GM21423 (cell line): ENCODE measurements around the gene NAV3.
A peak's percentile ranks its signal among the peaks of the same experiment; 100 is the strongest.
"Not testable (repeated sequence)": the region's sequence is repeated elsewhere in the genome, so short reads cannot be mapped to it uniquely, and the experiment has no call there.

ENCODE experiments used
- ATAC-seq: cut with Tn5 transposase; IDR thresholded peaks from one replicate; pipeline ENCODE4 v1.9.1; 2021; ENCODE audit warnings: mild to moderate bottlenecking, moderate library complexity; ENCODE audit not compliant: unreplicated experiment

NAV3 gene

DNA sequence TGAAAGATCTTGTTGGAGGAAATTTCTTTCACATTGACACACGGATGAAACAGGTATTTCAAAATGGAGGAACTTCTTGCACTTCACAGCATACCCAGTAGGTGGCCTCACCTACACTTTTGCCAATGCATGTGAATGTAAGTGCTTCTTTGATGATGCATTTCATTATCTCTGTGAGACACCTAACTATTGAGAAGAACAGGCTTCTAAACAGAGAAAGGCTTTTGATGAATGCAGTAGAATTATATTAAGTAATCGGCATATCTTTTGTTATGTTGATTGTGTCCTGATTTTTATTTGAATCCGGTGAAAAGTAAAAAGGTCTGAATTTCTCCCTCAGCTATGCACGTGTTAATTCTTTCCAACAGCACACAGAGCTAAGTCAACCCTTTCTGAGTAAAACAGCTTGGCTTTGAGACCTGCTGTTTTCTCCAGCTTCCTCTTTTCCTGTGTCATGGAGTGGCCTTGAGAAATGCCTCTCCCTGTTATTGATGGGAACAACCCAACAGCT lies 399.0 kb downstream of the NAV3 start:
- ATAC-seq = peak; percentile 94

DNA sequence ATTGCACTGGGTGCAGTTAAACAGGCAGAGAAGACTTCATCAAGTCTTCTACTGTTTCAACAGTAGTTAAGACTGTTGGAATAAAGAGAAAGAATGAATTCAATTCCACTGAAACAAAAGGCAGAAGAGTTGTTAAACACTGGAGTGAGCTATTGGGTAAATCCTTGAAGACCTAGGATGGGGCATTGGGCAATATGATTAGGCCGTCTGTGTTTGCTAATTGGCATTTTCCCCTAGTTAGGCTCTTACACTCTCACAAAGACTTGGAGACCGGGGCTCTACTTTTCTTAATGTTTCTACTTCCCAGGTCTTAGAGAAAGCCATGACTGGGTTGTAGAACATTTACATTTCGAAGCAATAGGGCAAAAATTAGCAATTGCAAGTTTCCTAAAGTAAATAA lies 402.1 kb downstream of the NAV3 start:
- no peak for ATAC-seq

DNA sequence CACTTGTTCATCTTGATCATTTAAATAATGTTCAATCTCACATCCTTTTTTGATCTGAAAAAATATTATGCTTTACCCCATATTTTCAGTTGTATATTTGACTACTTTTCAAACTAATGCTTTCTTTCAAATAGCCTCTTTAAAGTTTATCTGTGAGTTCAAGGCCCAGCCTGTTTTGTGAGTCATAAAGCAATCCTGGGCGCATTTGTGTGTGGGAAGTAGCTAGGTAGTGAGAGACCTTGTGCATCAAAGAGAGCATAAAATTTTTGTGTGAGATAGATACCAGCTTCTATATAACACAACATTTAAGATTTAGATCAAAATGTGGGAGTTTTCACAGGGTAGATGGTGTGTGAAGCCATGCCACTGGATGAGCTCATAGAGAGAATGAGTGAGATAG lies 405.6 kb downstream of the NAV3 start:
- no peak for ATAC-seq

DNA sequence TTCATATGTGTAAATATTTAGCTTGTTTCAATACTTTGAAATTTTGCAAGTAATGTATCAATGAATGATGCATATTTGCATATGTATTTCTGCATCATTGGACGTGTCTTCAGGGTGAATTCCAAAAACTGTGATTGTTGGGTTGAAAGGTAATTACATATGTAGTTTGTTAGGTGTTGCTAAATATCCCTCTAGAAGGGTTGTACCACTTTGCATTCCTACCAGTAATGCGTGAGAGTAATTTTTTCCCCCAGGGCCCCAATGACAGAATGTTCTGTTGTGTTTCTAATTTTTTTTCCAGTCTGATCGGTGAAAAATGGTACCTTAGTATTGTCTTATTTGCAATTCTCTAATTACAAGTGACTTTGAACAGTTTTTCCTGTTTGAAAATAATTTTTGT lies 408.9 kb downstream of the NAV3 start:
- no peak for ATAC-seq

DNA sequence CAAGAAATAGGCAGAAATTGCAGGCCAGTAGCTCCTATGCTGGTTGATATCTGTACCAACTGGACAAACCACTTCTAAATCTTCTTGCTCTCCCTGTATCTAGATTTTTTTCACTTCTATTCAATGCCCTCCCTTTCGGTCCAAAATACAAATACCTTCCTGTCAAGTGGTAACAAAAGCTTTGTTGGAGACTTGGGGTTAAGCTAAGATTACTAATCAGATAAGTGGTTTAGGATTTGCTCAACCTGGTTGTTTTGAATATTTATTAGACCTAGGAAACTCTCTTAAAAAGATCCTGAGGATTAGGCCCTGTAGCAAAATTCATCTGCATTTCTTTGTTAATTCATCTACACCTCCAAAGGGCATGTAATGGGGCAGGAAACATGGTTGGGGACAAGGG lies 410.1 kb downstream of the NAV3 start:
- no peak for ATAC-seq

DNA sequence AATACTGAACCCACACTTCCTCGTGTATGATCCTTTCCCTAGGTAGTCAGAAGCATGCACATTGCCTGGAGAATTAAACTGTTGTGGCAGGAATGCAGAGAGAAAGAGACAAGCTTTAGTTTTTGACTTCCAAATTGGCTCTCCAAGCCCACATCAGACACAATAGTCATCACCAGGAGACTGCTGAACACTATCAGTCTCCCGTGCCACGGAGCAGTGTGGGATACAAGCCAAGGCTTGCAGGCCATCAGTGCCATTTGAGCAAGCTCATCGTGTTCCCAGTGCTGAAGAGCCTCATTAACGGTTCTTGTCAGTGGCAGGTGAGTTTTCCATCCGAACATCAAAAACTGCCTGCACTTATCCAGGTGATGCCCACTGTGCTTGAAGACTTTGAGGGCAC lies 410.8 kb downstream of the NAV3 start:
- ATAC-seq = no peak

DNA sequence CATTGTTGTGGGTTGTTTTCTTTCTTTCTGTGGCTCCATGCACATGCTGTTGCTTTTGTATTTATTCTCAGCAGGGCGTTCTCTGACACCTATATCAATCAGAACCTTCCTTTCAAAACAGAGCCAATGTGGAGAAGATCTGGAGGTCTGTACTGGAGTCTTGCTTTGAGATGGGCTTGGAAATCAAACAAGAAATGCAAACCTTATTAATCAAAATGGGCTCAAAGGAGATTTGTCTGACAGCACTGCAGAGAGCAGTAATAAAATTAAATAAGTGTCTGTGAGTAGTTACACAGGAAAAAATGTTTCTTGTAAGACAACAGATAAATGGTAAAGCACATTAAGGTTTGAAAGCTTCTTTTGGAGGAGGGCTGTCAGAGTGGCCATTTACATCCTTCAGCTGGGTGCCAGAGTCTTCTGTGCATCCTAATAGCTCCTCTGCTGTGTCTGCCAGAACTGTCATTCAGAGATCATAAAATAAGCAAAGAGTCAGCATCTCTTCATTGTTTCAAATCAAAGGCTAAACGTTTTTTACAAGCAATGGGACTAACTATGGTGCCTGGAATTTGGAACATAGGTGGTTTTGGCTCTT lies 414.3 kb downstream of the NAV3 start:
- ATAC-seq = no peak

DNA sequence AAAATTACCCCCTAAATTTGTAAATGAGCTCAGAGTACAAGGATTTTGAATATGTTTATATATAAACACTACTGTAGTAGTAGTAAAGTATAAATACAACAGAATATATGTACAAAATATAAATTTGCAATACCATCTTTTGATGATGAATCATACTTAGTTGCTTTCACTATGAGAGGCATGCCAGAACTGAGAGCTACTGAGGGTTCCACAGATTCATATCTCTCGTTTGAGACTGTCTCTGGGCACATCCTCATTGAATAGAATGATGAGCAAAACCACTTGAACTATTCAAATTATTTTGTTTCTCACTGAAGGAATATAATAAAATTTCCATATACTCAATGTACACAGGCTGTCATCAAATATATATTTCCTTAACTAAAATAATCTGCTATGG lies 417.6 kb downstream of the NAV3 start:
- no peak for ATAC-seq

DNA sequence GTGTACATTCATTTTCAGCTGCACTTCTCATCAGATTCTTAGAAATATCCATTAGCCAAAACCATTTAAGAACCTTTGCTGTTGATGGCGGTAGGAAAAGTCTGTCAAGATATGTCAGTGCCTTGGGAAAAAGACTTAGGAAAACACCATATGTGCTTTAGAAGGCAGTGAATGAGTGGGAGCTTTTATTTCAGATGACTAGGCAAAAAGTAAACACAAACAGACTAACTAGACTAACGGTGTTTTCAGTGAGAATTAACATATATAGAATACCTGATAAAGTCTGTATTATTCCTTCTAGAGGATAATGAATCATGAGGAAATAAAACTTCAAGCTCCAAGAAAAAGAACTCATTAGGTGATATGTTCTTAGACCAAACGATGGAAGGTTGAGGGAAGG lies 418.9 kb downstream of the NAV3 start:
- no peak for ATAC-seq

DNA sequence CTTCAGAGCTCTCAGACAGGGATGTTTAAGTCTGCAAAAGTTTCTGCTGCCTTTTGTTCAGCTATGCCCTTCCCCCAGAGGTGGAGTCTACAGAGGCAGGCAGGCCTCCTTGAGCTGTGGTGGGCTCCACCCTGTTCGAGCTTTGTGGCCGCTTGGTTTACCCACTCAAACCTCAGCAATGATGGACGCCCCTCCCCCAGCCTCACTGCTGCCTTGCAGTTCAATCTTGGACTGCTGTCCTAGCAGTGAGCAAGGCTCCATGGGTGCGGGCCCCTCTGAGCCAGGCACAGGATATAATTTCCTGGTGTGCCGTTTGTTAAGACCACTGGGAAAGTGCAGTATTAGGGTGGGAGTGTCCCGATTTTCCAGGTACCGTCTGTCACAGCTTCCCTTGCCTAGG lies 427.0 kb downstream of the NAV3 start:
- not testable (repeated sequence) for ATAC-seq

DNA sequence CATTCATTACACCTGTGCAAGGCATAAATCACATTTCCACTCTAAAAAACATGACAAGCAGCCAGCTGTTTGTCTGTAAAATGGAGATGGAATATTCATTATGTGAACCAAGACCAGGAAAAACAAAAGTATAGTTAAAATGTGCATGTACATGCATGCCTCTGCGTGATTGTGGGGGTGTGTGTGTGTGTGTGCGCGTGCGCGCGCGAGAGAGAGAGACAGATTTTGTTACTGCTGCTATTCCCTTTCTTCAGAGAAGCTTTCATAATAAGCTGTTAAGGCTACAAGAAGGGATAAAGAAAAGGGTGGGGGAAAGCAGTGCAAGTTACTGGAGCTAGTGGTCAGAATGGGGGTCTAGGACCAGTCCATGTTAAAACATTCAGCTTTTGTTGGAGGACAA lies 430.3 kb downstream of the NAV3 start:
- no peak for ATAC-seq

DNA sequence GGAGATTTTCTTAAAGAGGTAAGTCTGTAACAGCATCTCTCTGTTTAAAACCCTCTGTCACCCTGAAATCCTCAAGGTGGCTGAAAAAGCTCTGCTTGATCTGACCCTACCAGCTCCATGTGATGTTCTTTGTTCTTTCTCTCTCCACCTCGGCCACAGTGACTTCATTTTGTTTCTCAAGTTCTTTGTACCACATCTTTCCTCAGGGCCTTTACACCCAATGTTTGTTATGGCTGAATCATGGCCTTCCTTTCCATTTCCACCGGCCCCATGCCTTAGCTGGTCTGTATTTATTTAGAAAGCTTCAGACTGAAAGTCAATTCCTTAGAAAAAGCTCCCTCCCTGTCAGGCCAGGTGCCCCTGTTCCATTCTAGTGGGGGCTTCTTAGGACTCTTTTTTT lies 431.2 kb downstream of the NAV3 start:
- no peak for ATAC-seq
